Measurements from ENCODE around the gene BPHL. TPM values are rescaled to one million over a fixed set of nuclear protein-coding genes. Genes with fewer than 3 reads are reported as not detected.

BPHL gene
- polyA plus RNA-seq, 1 donor from 2014 or later, result 74.9 TPM

- Histone ChIP-seq H3K9me2 (ENCODE audit: insufficient read depth, low read length) (no peaks in the 10 kb centered on the region), H3K27me3 (ENCODE audit: insufficient read depth, low read depth, low read length) (no peaks in the 10 kb centered on the region), H3F3A (ENCODE audit: insufficient read depth, low read length, poor library complexity, severe bottlenecking) (no peaks in the 10 kb centered on the region), H3K4me3 (ENCODE audit: low read length) (no peak overlapping the region), H3K9me3 (ENCODE audit: low read length) (no peaks in the 10 kb centered on the region), H3K27ac (ENCODE audit: low read length) (no peak overlapping the region), H4K20me1 (ENCODE audit: insufficient read depth) (no peaks in the 10 kb centered on the region), H3K4me2 (ENCODE audit: low read length) (no peak overlapping the region), H2AFZ (ENCODE audit: low read depth, low read length) (no peak overlapping the region), H3K9ac (ENCODE audit: low read length) (no peak overlapping the region), H3K36me3 (ENCODE audit: insufficient read depth, low read length) (no peaks in the 10 kb centered on the region), H3K79me2 (replicated peaks; ENCODE audit: insufficient read depth, low read length) (no peaks in the 10 kb centered on the region)
- no peak for TF ChIP-seq RAD21 (conservative IDR thresholded peaks at IDR 0.05)
- TF ChIP-seq POLR2AphosphoS5 (IDR thresholded peaks at IDR 0.05), result no peak
- TF ChIP-seq MXI1 (conservative IDR thresholded peaks at IDR 0.05; ENCODE audit: poor library complexity, severe bottlenecking), result no peak
- TF ChIP-seq, protein P1, sequence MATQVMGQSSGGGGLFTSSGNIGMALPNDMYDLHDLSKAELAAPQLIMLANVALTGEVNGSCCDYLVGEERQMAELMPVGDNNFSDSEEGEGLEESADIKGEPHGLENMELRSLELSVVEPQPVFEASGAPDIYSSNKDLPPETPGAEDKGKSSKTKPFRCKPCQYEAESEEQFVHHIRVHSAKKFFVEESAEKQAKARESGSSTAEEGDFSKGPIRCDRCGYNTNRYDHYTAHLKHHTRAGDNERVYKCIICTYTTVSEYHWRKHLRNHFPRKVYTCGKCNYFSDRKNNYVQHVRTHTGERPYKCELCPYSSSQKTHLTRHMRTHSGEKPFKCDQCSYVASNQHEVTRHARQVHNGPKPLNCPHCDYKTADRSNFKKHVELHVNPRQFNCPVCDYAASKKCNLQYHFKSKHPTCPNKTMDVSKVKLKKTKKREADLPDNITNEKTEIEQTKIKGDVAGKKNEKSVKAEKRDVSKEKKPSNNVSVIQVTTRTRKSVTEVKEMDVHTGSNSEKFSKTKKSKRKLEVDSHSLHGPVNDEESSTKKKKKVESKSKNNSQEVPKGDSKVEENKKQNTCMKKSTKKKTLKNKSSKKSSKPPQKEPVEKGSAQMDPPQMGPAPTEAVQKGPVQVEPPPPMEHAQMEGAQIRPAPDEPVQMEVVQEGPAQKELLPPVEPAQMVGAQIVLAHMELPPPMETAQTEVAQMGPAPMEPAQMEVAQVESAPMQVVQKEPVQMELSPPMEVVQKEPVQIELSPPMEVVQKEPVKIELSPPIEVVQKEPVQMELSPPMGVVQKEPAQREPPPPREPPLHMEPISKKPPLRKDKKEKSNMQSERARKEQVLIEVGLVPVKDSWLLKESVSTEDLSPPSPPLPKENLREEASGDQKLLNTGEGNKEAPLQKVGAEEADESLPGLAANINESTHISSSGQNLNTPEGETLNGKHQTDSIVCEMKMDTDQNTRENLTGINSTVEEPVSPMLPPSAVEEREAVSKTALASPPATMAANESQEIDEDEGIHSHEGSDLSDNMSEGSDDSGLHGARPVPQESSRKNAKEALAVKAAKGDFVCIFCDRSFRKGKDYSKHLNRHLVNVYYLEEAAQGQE (IDR thresholded peaks at IDR 0.05; ENCODE audit: borderline replicate concordance), result no peak
- TF ChIP-seq, protein P2, sequence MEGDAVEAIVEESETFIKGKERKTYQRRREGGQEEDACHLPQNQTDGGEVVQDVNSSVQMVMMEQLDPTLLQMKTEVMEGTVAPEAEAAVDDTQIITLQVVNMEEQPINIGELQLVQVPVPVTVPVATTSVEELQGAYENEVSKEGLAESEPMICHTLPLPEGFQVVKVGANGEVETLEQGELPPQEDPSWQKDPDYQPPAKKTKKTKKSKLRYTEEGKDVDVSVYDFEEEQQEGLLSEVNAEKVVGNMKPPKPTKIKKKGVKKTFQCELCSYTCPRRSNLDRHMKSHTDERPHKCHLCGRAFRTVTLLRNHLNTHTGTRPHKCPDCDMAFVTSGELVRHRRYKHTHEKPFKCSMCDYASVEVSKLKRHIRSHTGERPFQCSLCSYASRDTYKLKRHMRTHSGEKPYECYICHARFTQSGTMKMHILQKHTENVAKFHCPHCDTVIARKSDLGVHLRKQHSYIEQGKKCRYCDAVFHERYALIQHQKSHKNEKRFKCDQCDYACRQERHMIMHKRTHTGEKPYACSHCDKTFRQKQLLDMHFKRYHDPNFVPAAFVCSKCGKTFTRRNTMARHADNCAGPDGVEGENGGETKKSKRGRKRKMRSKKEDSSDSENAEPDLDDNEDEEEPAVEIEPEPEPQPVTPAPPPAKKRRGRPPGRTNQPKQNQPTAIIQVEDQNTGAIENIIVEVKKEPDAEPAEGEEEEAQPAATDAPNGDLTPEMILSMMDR (IDR thresholded peaks at IDR 0.05; ENCODE audit: poor library complexity, severe bottlenecking), result no peak
- no peak for TF ChIP-seq EZH2 (IDR thresholded peaks at IDR 0.05; ENCODE audit: borderline replicate concordance, insufficient read depth, low read length, poor library complexity, severe bottlenecking)
- TF ChIP-seq SMC3 (conservative IDR thresholded peaks at IDR 0.05; ENCODE audit: poor library complexity), result no peak
- TF ChIP-seq EP300 (conservative IDR thresholded peaks at IDR 0.05; ENCODE audit: poor library complexity, severe bottlenecking), result no peak
- no peak for TF ChIP-seq TAF1 (IDR thresholded peaks at IDR 0.05; ENCODE audit: low read depth)
These were observed 26.1 kb downstream of the BPHL start for GRCh38 chr6:3144571-3144970.

- H3K79me2 ChIP-seq (replicated peaks; ENCODE audit: insufficient read depth, low read length), result peaks cover 4% of the 10 kb centered on the region
- H4K20me1 ChIP-seq (ENCODE audit: insufficient read depth), result no peaks in the 10 kb centered on the region
- H3K27ac ChIP-seq (ENCODE audit: low read length), result no peak overlapping the region
- no peak overlapping the region for H3K4me2 ChIP-seq (ENCODE audit: low read length)
- H3K27me3 ChIP-seq (ENCODE audit: insufficient read depth, low read depth, low read length), result no peaks in the 10 kb centered on the region
- H3F3A ChIP-seq (ENCODE audit: insufficient read depth, low read length, poor library complexity, severe bottlenecking), result peaks cover 3% of the 10 kb centered on the region
- H3K36me3 ChIP-seq (ENCODE audit: insufficient read depth, low read length), result peaks cover 6% of the 10 kb centered on the region
- H3K9ac ChIP-seq (ENCODE audit: low read length), result no peak overlapping the region
- no peaks in the 10 kb centered on the region for H3K9me2 ChIP-seq (ENCODE audit: insufficient read depth, low read length)
- H3K4me3 ChIP-seq (ENCODE audit: low read length), result no peak overlapping the region
- no peak overlapping the region for H2AFZ ChIP-seq (ENCODE audit: low read depth, low read length)
- no peaks in the 10 kb centered on the region for H3K9me3 ChIP-seq (ENCODE audit: low read length)
- TF ChIP-seq RAD21 (conservative IDR thresholded peaks at IDR 0.05) (no peak), SMC3 (conservative IDR thresholded peaks at IDR 0.05; ENCODE audit: poor library complexity) (no peak), TAF1 (IDR thresholded peaks at IDR 0.05; ENCODE audit: low read depth) (no peak), MXI1 (conservative IDR thresholded peaks at IDR 0.05; ENCODE audit: poor library complexity, severe bottlenecking) (no peak), EZH2 (IDR thresholded peaks at IDR 0.05; ENCODE audit: borderline replicate concordance, insufficient read depth, low read length, poor library complexity, severe bottlenecking) (no peak), POLR2AphosphoS5 (IDR thresholded peaks at IDR 0.05) (no peak), EP300 (conservative IDR thresholded peaks at IDR 0.05; ENCODE audit: poor library complexity, severe bottlenecking) (no peak)
- TF ChIP-seq, protein P1 (IDR thresholded peaks at IDR 0.05; ENCODE audit: borderline replicate concordance), result no peak
- TF ChIP-seq, protein P2 (IDR thresholded peaks at IDR 0.05; ENCODE audit: poor library complexity, severe bottlenecking), result peak; percentile 14
These were observed 29.6 kb downstream of the BPHL start for GRCh38 chr6:3147914-3148757.
